ENCODE results near the gene ZNF148. TPM values are rescaled to one million over a fixed set of nuclear protein-coding genes. Genes with fewer than 3 reads are reported as not detected.

ZNF148 gene
- total and polyA plus RNA-seq, 2 of the 4 experiments (the other 2 are of a cell fraction) = 9.4 to 65.2 TPM

- TF ChIP-seq USF2 (IDR thresholded peaks at IDR 0.05; ENCODE audit: low read depth, low read length) (no peak), CEBPB (IDR thresholded peaks at IDR 0.05; ENCODE audit: low read depth, low read length) (no peak), NFE2L2 (IDR thresholded peaks at IDR 0.05; ENCODE audit: low read depth, low read length) (no peak), RAD21 (IDR thresholded peaks at IDR 0.05; ENCODE audit: low read length) (no peak), SMC3 (IDR thresholded peaks at IDR 0.05; ENCODE audit: low read depth, low read length) (no peak), MAFK (IDR thresholded peaks at IDR 0.05; ENCODE audit: low read depth, low read length) (no peak)
Measured at GRCh38 chr3:125356140-125357026, 18.7 kb downstream of the ZNF148 start (continued).

Measured in IMR-90 (cell line).